ENCODE results near the gene NLRP7.

- TF ChIP-seq EZH2 (IDR thresholded peaks at IDR 0.05; ENCODE audit: borderline replicate concordance, low read depth, low read length, poor library complexity, severe bottlenecking) (no peak), CTCF (conservative IDR thresholded peaks at IDR 0.05; ENCODE audit: low read depth, low read length) (no peak)
Observed at GRCh38 chr19:54937926-54938325, 9.4 kb downstream of the NLRP7 start.
